ENCODE results near the gene FAM120B.
A peak's percentile ranks its signal among the peaks of the same experiment; 100 is the strongest.

Gene FAM120B

GRCh38 chr6:170295510-170296422, 10.8 kb upstream of the FAM120B start:
- peak overlapping the region; percentile 27 for H3K4me3 ChIP-seq (ENCODE audit: low read depth, low read length)
- no peak for TF ChIP-seq CTCF (IDR thresholded peaks at IDR 0.05; ENCODE audit: low read depth, low read length)
- DNase-seq (ENCODE audit: low read depth, low spot score), result no peak
- in situ Hi-C loops (cut with HindIII; ENCODE audit: low sequenced_read_pairs), result no loop called here

- TF ChIP-seq CTCF (IDR thresholded peaks at IDR 0.05; ENCODE audit: low read depth, low read length), result no peak
- no peak for DNase-seq (ENCODE audit: low read depth, low spot score)
- no peak overlapping the region for H3K4me3 ChIP-seq (ENCODE audit: low read depth, low read length)
- in situ Hi-C loops (cut with HindIII; ENCODE audit: low sequenced_read_pairs), result no loop called here
These were observed 10.2 kb upstream of the FAM120B start for GRCh38 chr6:170296423-170296745.

GRCh38 chr6:170296746-170297575, 9.6 kb upstream of the FAM120B start:
- no peak overlapping the region for H3K4me3 ChIP-seq (ENCODE audit: low read depth, low read length)
- TF ChIP-seq CTCF (IDR thresholded peaks at IDR 0.05; ENCODE audit: low read depth, low read length), result no peak
- no peak for DNase-seq (ENCODE audit: low read depth, low spot score)
- in situ Hi-C loops (cut with HindIII; ENCODE audit: low sequenced_read_pairs), result no loop called here

- H3K4me3 ChIP-seq (ENCODE audit: low read depth, low read length), result no peak overlapping the region
- in situ Hi-C loops (cut with HindIII; ENCODE audit: low sequenced_read_pairs), result no loop called here
- DNase-seq (ENCODE audit: low read depth, low spot score), result no peak
- TF ChIP-seq CTCF (IDR thresholded peaks at IDR 0.05; ENCODE audit: low read depth, low read length), result no peak
These were observed 8.8 kb upstream of the FAM120B start for GRCh38 chr6:170297576-170298330.

GRCh38 chr6:170298688-170299087, 7.9 kb upstream of the FAM120B start:
- TF ChIP-seq CTCF (IDR thresholded peaks at IDR 0.05; ENCODE audit: low read depth, low read length), result no peak
- in situ Hi-C loops (cut with HindIII; ENCODE audit: low sequenced_read_pairs), result no loop called here

GRCh38 chr6:170301184-170301583, 5.4 kb upstream of the FAM120B start:
- no peak overlapping the region for H3K4me3 ChIP-seq (ENCODE audit: low read depth, low read length)
- in situ Hi-C loops (cut with HindIII; ENCODE audit: low sequenced_read_pairs), result no loop called here
- TF ChIP-seq CTCF (IDR thresholded peaks at IDR 0.05; ENCODE audit: low read depth, low read length), result no peak
- no peak for DNase-seq (ENCODE audit: low read depth, low spot score)

More at GRCh38 chr6:170298688-170299087, 7.9 kb upstream of the FAM120B start:
- no peak overlapping the region for H3K4me3 ChIP-seq (ENCODE audit: low read depth, low read length)
- DNase-seq (ENCODE audit: low read depth, low spot score), result no peak

Data from astrocyte of the spinal cord (primary cell).